Bronchial epithelial cell (primary cell): ENCODE results near the gene LPGAT1. TPM values are rescaled to one million over a fixed set of nuclear protein-coding genes. Genes with fewer than 3 reads are reported as not detected.
"Not testable (repeated sequence)": the region's sequence is repeated elsewhere in the genome, so short reads cannot be mapped to it uniquely, and the experiment has no call there.

Source experiments
- DNase-seq: peaks from one replicate; pipeline ENCODE4 v3.0.0-alpha.2; 2010; ENCODE audit warnings: low read depth
- FAIRE-seq: peaks from 2 replicates; lab custom pipeline; 2011; peaks lifted over from hg19 to GRCh38; lab: Jason Lieb, UNC
- H3K27me3 ChIP-seq: 2 replicates; pipeline ENCODE4 v1.5.1; 2011; ENCODE audit warnings: low read length; ENCODE audit not compliant: control insufficient read depth, insufficient read depth
- H3K36me3 ChIP-seq: 2 replicates; pipeline ENCODE4 v1.5.1; 2011; ENCODE audit warnings: low read length; ENCODE audit not compliant: control insufficient read depth, insufficient read depth
- H3K4me3 ChIP-seq: 2 replicates; pipeline ENCODE4 v1.5.1; 2011; ENCODE audit warnings: mild to moderate bottlenecking, low read depth, low read length, control low read depth
- total RNA-seq: library from RNA; depleted of rRNA; stranded (reverse); fragments of >200 nt; gene quantifications from 2 replicates; pipeline ENCODE4 v1.2.1, GENCODE V29; 2014
- TF ChIP-seq, protein P1 (sequence below): IDR thresholded peaks from 2 replicates; pipeline ENCODE4 v1.5.1; 2011; ENCODE audit warnings: mild to moderate bottlenecking, moderate library complexity, low read length, control low read depth, inconsistent platforms; ENCODE audit not compliant: insufficient read depth, severe bottlenecking

Gene LPGAT1
- total RNA-seq, 1 donor from 2014 or later, result 27.1 TPM

DNA sequence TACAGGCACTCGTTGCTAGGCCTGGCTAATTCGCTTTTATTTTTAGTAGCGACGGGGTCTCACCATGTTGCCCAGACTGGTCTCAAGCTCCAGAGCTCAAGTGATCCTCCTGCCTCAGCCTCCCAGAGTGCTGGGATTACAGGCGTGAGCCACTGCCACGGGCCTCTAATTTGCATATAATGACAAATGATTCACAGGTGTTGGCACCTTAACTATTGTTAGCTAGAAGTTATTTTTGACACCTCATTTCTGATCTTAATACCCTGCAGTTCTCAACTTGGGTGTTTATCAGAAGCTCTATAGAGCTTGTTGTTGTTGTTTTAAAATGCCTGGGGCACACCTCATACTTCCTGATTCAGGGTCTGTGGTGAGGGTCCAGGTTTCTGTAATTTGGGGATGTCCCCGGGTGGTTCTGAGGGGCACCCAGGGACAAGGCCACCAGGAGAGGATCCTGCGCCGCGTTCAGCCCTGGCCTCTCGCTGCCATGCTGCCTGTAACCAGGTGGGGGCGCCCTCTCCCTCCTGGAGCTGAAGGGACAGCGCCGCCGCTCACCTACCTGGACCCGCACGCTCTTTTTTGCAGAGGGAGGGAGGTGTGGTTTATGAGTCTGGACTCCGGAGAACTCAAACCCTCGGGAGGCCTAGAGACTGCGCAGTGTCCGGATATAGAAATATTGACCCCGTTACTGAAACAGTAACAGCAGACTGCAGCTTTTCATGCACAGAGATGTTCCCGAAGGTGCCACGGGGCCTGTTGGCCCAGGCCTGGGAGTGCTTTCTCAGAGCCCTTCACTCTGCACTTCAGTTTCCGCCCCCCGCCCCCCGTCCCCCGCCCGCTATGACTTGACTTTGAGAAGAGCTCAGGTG is 132.2 kb downstream of the LPGAT1 start:
- peak; percentile 65 for DNase-seq
- Histone ChIP-seq H3K36me3 (no peaks in the 10 kb centered on the region), H3K27me3 (no peaks in the 10 kb centered on the region), H3K4me3 (no peak overlapping the region)
- FAIRE-seq, result no peak
- TF ChIP-seq, protein P1, sequence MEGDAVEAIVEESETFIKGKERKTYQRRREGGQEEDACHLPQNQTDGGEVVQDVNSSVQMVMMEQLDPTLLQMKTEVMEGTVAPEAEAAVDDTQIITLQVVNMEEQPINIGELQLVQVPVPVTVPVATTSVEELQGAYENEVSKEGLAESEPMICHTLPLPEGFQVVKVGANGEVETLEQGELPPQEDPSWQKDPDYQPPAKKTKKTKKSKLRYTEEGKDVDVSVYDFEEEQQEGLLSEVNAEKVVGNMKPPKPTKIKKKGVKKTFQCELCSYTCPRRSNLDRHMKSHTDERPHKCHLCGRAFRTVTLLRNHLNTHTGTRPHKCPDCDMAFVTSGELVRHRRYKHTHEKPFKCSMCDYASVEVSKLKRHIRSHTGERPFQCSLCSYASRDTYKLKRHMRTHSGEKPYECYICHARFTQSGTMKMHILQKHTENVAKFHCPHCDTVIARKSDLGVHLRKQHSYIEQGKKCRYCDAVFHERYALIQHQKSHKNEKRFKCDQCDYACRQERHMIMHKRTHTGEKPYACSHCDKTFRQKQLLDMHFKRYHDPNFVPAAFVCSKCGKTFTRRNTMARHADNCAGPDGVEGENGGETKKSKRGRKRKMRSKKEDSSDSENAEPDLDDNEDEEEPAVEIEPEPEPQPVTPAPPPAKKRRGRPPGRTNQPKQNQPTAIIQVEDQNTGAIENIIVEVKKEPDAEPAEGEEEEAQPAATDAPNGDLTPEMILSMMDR, result peak; percentile 98

GRCh38 chr1:211697356-211697755 is 133.2 kb downstream of the LPGAT1 start:
- FAIRE-seq (no peak), DNase-seq (no peak)
- no peaks in the 10 kb centered on the region for H3K27me3 ChIP-seq
- no peaks in the 10 kb centered on the region for H3K36me3 ChIP-seq
- H3K4me3 ChIP-seq, result no peak overlapping the region
- TF ChIP-seq, protein P1, result no peak

DNA sequence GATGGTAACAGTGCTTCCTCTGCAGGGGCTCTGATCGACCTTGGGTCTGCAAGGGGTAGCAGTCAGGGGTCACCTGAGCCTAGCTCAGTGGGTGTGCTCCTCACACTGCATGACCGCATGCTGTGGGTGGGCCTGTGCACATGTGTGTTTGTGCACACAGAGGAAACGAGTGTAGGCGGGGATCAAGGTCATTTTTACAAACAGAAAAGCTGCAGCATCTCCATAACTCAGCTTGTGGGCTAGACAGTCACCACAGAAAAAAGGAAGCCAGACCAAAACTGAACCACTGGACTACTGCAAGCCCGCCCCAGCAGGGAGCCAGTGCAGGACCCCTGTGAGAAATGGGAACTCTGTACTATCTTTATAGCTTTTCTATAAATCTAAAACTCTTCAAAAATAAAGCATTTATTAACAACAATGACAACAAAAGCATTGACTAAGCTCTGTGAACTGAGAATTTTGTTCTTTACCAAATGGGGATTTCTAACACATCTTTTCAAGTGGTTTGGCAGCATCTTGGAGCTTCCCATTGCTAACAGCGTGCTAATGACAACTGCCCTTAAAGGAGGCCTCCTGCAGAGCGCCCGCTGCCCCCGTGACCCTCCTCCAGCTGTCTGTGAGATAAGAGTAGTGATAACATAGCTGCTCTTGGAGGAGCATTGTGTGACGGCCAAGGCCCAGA is 135.3 kb downstream of the LPGAT1 start:
- Histone ChIP-seq H3K36me3 (no peaks in the 10 kb centered on the region), H3K27me3 (no peaks in the 10 kb centered on the region), H3K4me3 (no peak overlapping the region)
- FAIRE-seq (no peak), DNase-seq (no peak)
- TF ChIP-seq, protein P1, result no peak

GRCh38 chr1:211693911-211694310 is 136.7 kb downstream of the LPGAT1 start:
- H3K36me3 ChIP-seq, H3K27me3 ChIP-seq, FAIRE-seq, H3K4me3 ChIP-seq, DNase-seq: not testable (repeated sequence)

Other genes with a start within 250 kb of the LPGAT1 start
- gene NEK2, start 155.1 kb downstream of the LPGAT1 start, total RNA-seq, result 0.26 TPM in 2 replicates
- gene INTS7, start 204.8 kb upstream of the LPGAT1 start, total RNA-seq, result 12.9 and 16.5 TPM in 2 replicates
- gene DTL, start 205.0 kb upstream of the LPGAT1 start, total RNA-seq, result 0.26 TPM in 2 replicates